ENCODE results near the gene CLRN1. TPM values are rescaled to one million over a fixed set of nuclear protein-coding genes. Genes with fewer than 3 reads are reported as not detected.

The CLRN1 gene, protein sequence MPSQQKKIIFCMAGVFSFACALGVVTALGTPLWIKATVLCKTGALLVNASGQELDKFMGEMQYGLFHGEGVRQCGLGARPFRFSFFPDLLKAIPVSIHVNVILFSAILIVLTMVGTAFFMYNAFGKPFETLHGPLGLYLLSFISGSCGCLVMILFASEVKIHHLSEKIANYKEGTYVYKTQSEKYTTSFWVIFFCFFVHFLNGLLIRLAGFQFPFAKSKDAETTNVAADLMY
- not detected in 5 replicates for total RNA-seq (2022; extraction: Qiagen RNA extraction)

DNA sequence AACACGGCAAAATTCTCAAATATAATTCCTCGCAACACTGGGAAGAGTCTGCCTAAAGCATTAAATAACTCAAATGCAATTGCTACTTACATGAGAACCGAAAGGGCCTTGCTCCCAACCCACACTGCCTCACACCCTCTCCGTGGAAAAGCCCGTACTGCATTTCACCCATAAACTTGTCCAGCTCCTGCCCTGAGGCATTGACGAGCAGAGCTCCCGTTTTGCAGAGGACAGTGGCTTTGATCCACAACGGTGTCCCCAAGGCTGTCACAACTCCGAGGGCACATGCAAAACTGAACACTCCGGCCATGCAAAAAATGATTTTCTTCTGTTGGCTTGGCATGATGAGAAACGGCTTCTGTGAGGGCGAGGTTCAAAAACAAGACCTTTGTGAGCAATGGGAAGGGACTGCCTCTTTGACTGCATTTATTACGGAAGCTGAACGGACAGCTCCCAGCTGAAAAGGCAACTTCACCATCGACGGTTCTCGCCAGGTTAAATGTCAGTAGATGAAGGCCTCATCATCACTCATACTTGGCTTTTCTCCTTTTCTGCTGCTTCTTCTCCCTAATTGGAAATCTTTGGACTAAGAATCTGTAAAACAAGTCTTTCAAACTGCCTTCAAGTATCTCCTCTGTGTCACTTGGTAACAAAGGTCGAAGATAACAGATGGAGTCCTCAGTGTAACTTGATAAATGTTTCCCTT is at the start of gene CLRN1:
Gene CLRN1 (minus strand): TSS at position 362 of the 706 bp plus-strand sequence. CDS start 19 bp downstream, at position 343.

DNA sequence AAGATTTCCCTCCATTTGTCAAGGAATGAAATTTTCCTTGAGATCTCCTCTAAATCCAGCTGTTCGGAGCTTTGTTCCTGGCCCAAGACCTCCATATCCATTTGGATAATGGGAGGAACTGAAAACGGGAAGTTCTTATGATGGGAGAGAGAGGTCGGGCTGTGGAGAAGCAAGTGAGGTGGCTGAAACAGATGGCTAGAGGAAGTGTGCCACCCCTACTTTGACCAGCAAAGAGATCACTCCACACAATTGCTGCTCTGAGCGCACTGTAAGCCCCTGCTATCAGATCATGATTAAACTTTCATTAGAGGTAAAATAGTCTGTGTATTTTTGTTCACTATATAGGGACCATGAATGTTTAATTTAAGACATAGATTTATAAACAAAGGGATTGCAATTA is 67.2 kb downstream of the CLRN1 start, which contains the start of gene MINDY4B:
Gene MINDY4B (minus strand): TSS at position 101 of the 400 bp plus-strand sequence. CDS start 0 bp downstream, at position 101.

Other genes starting within 250 kb of the CLRN1 start
- gene SIAH2, start 209.6 kb downstream of the CLRN1 start, total RNA-seq (2022; extraction: Qiagen RNA extraction), result 15.4 to 18.6 TPM (median 18.4 TPM) in 5 replicates
- gene MINDY4B, start 67.3 kb downstream of the CLRN1 start, total RNA-seq (2022; extraction: Qiagen RNA extraction), result not detected in 5 replicates
- gene MED12L, start 112.9 kb upstream of the CLRN1 start, total RNA-seq (2022; extraction: Qiagen RNA extraction), result 0.23 to 1.1 TPM (median 0.49 TPM) in 5 replicates
- not detected in 5 replicates for gene GPR171, start 230.5 kb upstream of the CLRN1 start, total RNA-seq (2022; extraction: Qiagen RNA extraction)

All from A549 treated with Mapracorat at 1 μM for 4 hours (cell line).